Parathyroid adenoma (tissue), 2 donors: ENCODE measurements around the gene SCYGR4.
"Not testable (repeated sequence)": the region's sequence is repeated elsewhere in the genome, so short reads cannot be mapped to it uniquely, and the experiment has no call there.

Experiments
- H2AFZ ChIP-seq: fragments of 300-600 bp; sonication (generic); one replicate; pipeline ENCODE4 v1.7.0; 2017; ENCODE audit warnings: antibody characterized with exemption, mild to moderate bottlenecking
- H3K27ac ChIP-seq: fragments of 300-600 bp; sonication (generic); one replicate; pipeline ENCODE4 v1.7.0; 2017
- H3K27me3 ChIP-seq: fragments of 300-600 bp; sonication (generic); one replicate; pipeline ENCODE4 v1.7.0; 2017; ENCODE audit warnings: low read length; ENCODE audit not compliant: control insufficient read depth, insufficient read depth
- H3K36me3 ChIP-seq: fragments of 300-600 bp; sonication (generic); one replicate; pipeline ENCODE4 v1.7.0; 2017; ENCODE audit warnings: low read length; ENCODE audit not compliant: control insufficient read depth, insufficient read depth
- H3K4me1 ChIP-seq: fragments of 300-600 bp; sonication (generic); one replicate; pipeline ENCODE4 v1.7.0; 2017; ENCODE audit warnings: control low read depth
- H3K4me2 ChIP-seq: fragments of 300-600 bp; sonication (generic); one replicate; pipeline ENCODE4 v1.7.0; 2017; ENCODE audit warnings: low read length
- H3K4me3 ChIP-seq: fragments of 300-600 bp; sonication (generic); one replicate; pipeline ENCODE4 v1.7.0; 2017; ENCODE audit warnings: low read depth, low read length
- H3K79me2 ChIP-seq: fragments of 300-600 bp; sonication (generic); one replicate; pipeline ENCODE4 v1.7.0; 2017; ENCODE audit warnings: control low read depth
- H3K9ac ChIP-seq: fragments of 300-600 bp; sonication (generic); one replicate; pipeline ENCODE4 v1.7.0; 2017; ENCODE audit warnings: mild to moderate bottlenecking
- H3K9me3 ChIP-seq: fragments of 300-600 bp; sonication (generic); one replicate; pipeline ENCODE4 v1.7.0; 2017; ENCODE audit warnings: low read length; ENCODE audit not compliant: control insufficient read depth
- CTCF ChIP-seq: fragments of 300-600 bp; sonication (generic); IDR thresholded peaks from one replicate; pipeline ENCODE4 v1.7.0; 2017; ENCODE audit warnings: antibody characterized with exemption, mild to moderate bottlenecking
- donor health status: primary hyperparathyroidism.

SCYGR4 gene

GRCh38 chr2:227595797-227596196 is 21.5 kb upstream of the SCYGR4 start:
- no peak for TF ChIP-seq CTCF
- Histone ChIP-seq H3K79me2 (no peaks in the 10 kb centered on the region), H3K4me2 (no peak overlapping the region), H3K9me3 (no peaks in the 10 kb centered on the region), H3K36me3 (no peaks in the 10 kb centered on the region), H3K4me1 (no peaks in the 10 kb centered on the region), H2AFZ (no peak overlapping the region), H3K27me3 (no peaks in the 10 kb centered on the region), H3K27ac (no peak overlapping the region), H3K9ac (no peak overlapping the region), H3K4me3 (no peak overlapping the region)

- Histone ChIP-seq H3K27ac (no peak overlapping the region), H3K27me3 (no peaks in the 10 kb centered on the region), H3K4me2 (no peak overlapping the region), H2AFZ (no peak overlapping the region), H3K4me3 (no peak overlapping the region), H3K4me1 (no peaks in the 10 kb centered on the region), H3K9me3 (no peaks in the 10 kb centered on the region), H3K36me3 (no peaks in the 10 kb centered on the region), H3K79me2 (no peaks in the 10 kb centered on the region), H3K9ac (no peak overlapping the region)
- no peak for TF ChIP-seq CTCF
Observed at GRCh38 chr2:227597036-227597435, 20.3 kb upstream of the SCYGR4 start.

- no peak overlapping the region for H2AFZ ChIP-seq
- no peak overlapping the region for H3K4me3 ChIP-seq
- no peak overlapping the region for H3K9ac ChIP-seq
- H3K4me2 ChIP-seq: no peak overlapping the region
- H3K9me3 ChIP-seq: no peaks in the 10 kb centered on the region
- H3K27me3 ChIP-seq: no peaks in the 10 kb centered on the region
- H3K27ac ChIP-seq: no peak overlapping the region
- TF ChIP-seq CTCF: no peak
- no peaks in the 10 kb centered on the region for H3K4me1 ChIP-seq
- no peaks in the 10 kb centered on the region for H3K36me3 ChIP-seq
- no peaks in the 10 kb centered on the region for H3K79me2 ChIP-seq
Observed at GRCh38 chr2:227597998-227598397, 19.3 kb upstream of the SCYGR4 start.

- H3K36me3 ChIP-seq, H3K4me3 ChIP-seq, H3K4me2 ChIP-seq, H3K9ac ChIP-seq, H3K9me3 ChIP-seq, H3K79me2 ChIP-seq, H3K27me3 ChIP-seq, H2AFZ ChIP-seq, H3K4me1 ChIP-seq, H3K27ac ChIP-seq: not testable (repeated sequence)
Observed at GRCh38 chr2:227598835-227599503, 18.3 kb upstream of the SCYGR4 start, which contains the start of gene SCYGR2. Gene SCYGR2, plus strand, starts transcription at chr2:227598893. Its CDS starts 0 bp downstream, at chr2:227598893.

GRCh38 chr2:227602358-227602757 is 14.9 kb upstream of the SCYGR4 start:
- no peak overlapping the region for H3K4me3 ChIP-seq
- no peak overlapping the region for H3K4me2 ChIP-seq
- no peak overlapping the region for H2AFZ ChIP-seq
- H3K36me3 ChIP-seq: no peaks in the 10 kb centered on the region
- H3K4me1 ChIP-seq: no peaks in the 10 kb centered on the region
- no peak for TF ChIP-seq CTCF
- no peaks in the 10 kb centered on the region for H3K79me2 ChIP-seq
- no peaks in the 10 kb centered on the region for H3K9me3 ChIP-seq
- H3K27me3 ChIP-seq: no peaks in the 10 kb centered on the region
- H3K9ac ChIP-seq: no peak overlapping the region
- H3K27ac ChIP-seq: no peak overlapping the region
